Panc1 (cell line): ENCODE data around the gene SULT6B1. TPM values are rescaled to one million over a fixed set of nuclear protein-coding genes. Genes with fewer than 3 reads are reported as not detected.

Experiments
- ATAC-seq: fragments of 200-7000 bp; cut with Tn5 transposase; 2 replicates; pipeline ENCODE4 v1.9.1; 2020; ENCODE audit warnings: mild to moderate bottlenecking, moderate library complexity
- BruUV-seq: library from RNA; stranded (reverse); fragments of 400-500 nt; replicated peaks from 2 replicates; lab custom pipeline; 2021; lab: Mats Ljungman, UMichigan
- CTCF ChIA-PET: fragments of 300-600 bp; sonication (Branson Sonifier 250); formaldehyde crosslinking; loops from one replicate; lab custom pipeline; 2022; ENCODE audit warnings: antibody characterized with exemption; lab: Charles Lee
- POLR2A ChIA-PET: fragments of 300-600 bp; sonication (Branson Sonifier 250); formaldehyde crosslinking; loops from one replicate; lab custom pipeline; 2022; ENCODE audit warnings: antibody characterized with exemption; lab: Charles Lee
- DNase-seq: peaks from one replicate; pipeline ENCODE4 v3.0.0-alpha.2; 2010; ENCODE audit warnings: low read depth, low spot score
- H3K27ac ChIP-seq: 2 replicates; pipeline ENCODE4 v1.5.1; 2011; ENCODE audit warnings: mild to moderate bottlenecking, low read length, inconsistent platforms
- H3K27me3 ChIP-seq: fragments of 200-500 bp; sonication (Bioruptor generic); 2 replicates; pipeline ENCODE4 v1.6.0; 2014; ENCODE audit warnings: low read length, inconsistent platforms; ENCODE audit not compliant: control insufficient read depth, insufficient read depth
- H3K36me3 ChIP-seq: fragments of 200-500 bp; sonication (Bioruptor generic); 2 replicates; pipeline ENCODE4 v1.5.1; 2014; ENCODE audit warnings: inconsistent platforms, mild to moderate bottlenecking, low read length, moderate library complexity; ENCODE audit not compliant: control insufficient read depth, insufficient read depth
- H3K4me1 ChIP-seq: 2 replicates; pipeline ENCODE4 v1.5.1; 2011; ENCODE audit warnings: inconsistent platforms, mild to moderate bottlenecking, low read length, moderate library complexity; ENCODE audit not compliant: control insufficient read depth, insufficient read depth
- H3K4me3 ChIP-seq, 2 experiments: 2 replicates each; pipeline ENCODE4 v1.5.1; 2011 to 2012; ENCODE audit warnings: low read depth in 2 of 2, low read length in 2 of 2, mild to moderate bottlenecking in 2 of 2, inconsistent platforms in 1 of 2, moderate library complexity in 1 of 2
- H3K9me3 ChIP-seq: fragments of 200-500 bp; sonication (Bioruptor generic); 2 replicates; pipeline ENCODE4 v1.5.1; 2014; ENCODE audit warnings: low read depth, mild to moderate bottlenecking, inconsistent platforms, low read length, moderate library complexity; ENCODE audit not compliant: control insufficient read depth, insufficient read depth
- POLR2AphosphoS5 ChIP-seq: IDR thresholded peaks from 2 replicates; pipeline ENCODE4 v1.6.1; 2012; ENCODE audit warnings: mild to moderate bottlenecking, low read depth, low read length, moderate library complexity
- SIN3A ChIP-seq: IDR thresholded peaks from 2 replicates; pipeline ENCODE4 v1.6.1; 2012; ENCODE audit warnings: low read depth, mild to moderate bottlenecking, low read length, moderate library complexity, borderline replicate concordance; ENCODE audit not compliant: insufficient read depth
- TCF7L2 ChIP-seq: IDR thresholded peaks from 2 replicates; pipeline ENCODE4 v1.6.1; 2011; ENCODE audit warnings: mild to moderate bottlenecking, low read depth, low read length, inconsistent platforms
- in situ Hi-C: cut with HindIII; loops from 2 replicates; pipeline ENCODE4 v1.10.0; 2016; ENCODE audit warnings: low sequenced_read_pairs, low pct_unique_long_range_greater_than_20kb
- intact Hi-C: fragments of 100-400 bp; cut with micrococcal nuclease; formaldehyde crosslinking; loops from one replicate; pipeline ENCODE4 v1.10.0; 2022; ENCODE audit not compliant: unreplicated experiment
- total RNA-seq: library from RNA; stranded (reverse); gene quantifications from one replicate; pipeline ENCODE4 v1.2.1, GENCODE V29; 2021; ENCODE audit not compliant: unreplicated experiment
- TF ChIP-seq, protein P1 (sequence below), 2 experiments: IDR thresholded peaks; 2 replicates each; pipeline ENCODE4 v1.6.1; 2011 to 2012; ENCODE audit warnings: low read depth in 2 of 2, control low read depth in 1 of 2, low read length in 1 of 2, mild to moderate bottlenecking in 1 of 2, moderate library complexity in 1 of 2; ENCODE audit not compliant: insufficient read depth in 1 of 2
- TF ChIP-seq, protein P2 (sequence below): fragments of 450-650 bp; IDR thresholded peaks from 2 replicates; pipeline ENCODE4 v1.5.1; 2017; ENCODE audit warnings: mild to moderate bottlenecking

Gene SULT6B1
- total RNA-seq, 1 experiment from 2014 or later, result not detected

DNA sequence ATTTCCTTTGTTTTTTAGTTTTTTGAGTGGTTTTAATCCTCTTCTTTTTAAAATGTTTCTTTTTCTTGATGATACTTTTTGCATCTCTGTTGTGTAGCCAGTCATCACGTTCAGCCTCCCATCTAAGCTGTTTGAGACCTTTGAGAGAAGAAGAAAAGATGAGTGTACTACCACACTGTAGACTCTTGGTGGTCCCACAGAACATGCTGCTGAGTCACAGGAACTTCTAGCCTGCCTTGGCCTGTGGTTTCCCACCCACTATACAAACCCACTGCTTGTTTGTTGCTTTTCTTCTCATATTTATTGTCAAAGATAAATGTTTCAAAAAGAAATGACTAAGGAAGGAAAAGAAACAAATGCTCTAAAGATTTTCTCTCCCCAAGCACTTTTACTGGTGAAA, 13.3 kb upstream of the SULT6B1 start:
- H3K4me1 ChIP-seq, result no peaks in the 10 kb centered on the region
- TSS peak; percentile 10 for BruUV-seq
- H3K36me3 ChIP-seq, result peaks cover 33% of the 10 kb centered on the region
- TF ChIP-seq, protein P1, sequence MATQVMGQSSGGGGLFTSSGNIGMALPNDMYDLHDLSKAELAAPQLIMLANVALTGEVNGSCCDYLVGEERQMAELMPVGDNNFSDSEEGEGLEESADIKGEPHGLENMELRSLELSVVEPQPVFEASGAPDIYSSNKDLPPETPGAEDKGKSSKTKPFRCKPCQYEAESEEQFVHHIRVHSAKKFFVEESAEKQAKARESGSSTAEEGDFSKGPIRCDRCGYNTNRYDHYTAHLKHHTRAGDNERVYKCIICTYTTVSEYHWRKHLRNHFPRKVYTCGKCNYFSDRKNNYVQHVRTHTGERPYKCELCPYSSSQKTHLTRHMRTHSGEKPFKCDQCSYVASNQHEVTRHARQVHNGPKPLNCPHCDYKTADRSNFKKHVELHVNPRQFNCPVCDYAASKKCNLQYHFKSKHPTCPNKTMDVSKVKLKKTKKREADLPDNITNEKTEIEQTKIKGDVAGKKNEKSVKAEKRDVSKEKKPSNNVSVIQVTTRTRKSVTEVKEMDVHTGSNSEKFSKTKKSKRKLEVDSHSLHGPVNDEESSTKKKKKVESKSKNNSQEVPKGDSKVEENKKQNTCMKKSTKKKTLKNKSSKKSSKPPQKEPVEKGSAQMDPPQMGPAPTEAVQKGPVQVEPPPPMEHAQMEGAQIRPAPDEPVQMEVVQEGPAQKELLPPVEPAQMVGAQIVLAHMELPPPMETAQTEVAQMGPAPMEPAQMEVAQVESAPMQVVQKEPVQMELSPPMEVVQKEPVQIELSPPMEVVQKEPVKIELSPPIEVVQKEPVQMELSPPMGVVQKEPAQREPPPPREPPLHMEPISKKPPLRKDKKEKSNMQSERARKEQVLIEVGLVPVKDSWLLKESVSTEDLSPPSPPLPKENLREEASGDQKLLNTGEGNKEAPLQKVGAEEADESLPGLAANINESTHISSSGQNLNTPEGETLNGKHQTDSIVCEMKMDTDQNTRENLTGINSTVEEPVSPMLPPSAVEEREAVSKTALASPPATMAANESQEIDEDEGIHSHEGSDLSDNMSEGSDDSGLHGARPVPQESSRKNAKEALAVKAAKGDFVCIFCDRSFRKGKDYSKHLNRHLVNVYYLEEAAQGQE (IDR thresholded peaks at IDR 0.05; ENCODE audit: insufficient read depth in 1 of 2, low read depth in 2 of 2, low read length in 1 of 2), result no peak
- TF ChIP-seq, protein P2, sequence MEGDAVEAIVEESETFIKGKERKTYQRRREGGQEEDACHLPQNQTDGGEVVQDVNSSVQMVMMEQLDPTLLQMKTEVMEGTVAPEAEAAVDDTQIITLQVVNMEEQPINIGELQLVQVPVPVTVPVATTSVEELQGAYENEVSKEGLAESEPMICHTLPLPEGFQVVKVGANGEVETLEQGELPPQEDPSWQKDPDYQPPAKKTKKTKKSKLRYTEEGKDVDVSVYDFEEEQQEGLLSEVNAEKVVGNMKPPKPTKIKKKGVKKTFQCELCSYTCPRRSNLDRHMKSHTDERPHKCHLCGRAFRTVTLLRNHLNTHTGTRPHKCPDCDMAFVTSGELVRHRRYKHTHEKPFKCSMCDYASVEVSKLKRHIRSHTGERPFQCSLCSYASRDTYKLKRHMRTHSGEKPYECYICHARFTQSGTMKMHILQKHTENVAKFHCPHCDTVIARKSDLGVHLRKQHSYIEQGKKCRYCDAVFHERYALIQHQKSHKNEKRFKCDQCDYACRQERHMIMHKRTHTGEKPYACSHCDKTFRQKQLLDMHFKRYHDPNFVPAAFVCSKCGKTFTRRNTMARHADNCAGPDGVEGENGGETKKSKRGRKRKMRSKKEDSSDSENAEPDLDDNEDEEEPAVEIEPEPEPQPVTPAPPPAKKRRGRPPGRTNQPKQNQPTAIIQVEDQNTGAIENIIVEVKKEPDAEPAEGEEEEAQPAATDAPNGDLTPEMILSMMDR, result no peak
- TF ChIP-seq SIN3A (no peak), POLR2AphosphoS5 (no peak)
- CTCF ChIA-PET, result no interaction called here
- DNase-seq (no peak), ATAC-seq (no peak)
- H3K27ac ChIP-seq, result no peak overlapping the region
- no peak overlapping the region for H3K4me3 ChIP-seq
- intact Hi-C loops (no loop called here), in situ Hi-C loops (no loop called here)
- no peaks in the 10 kb centered on the region for H3K27me3 ChIP-seq
- POLR2A ChIA-PET, result no interaction called here
- H3K9me3 ChIP-seq, result peaks cover 5% of the 10 kb centered on the region; the same call in 1 of the 2 replicates

DNA sequence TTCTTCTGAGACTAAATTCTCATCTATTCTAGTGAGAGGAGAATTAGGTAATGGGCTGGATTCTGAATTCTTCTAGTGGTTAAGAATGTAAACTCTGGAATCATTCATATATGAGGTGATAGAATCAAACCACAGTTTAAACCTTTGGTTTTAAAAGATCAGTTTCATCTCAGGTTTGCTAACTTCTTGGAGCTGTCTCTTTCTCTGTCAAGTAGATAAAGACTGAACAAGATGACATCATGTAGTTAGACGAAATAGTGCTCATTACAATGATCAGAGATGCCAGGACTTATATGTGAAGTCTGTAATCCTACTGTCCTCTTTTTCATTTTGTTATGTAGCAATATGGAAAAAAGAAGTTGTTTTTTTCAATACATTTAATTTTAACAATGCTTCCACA, 12.7 kb upstream of the SULT6B1 start:
- Histone ChIP-seq H3K4me1 (no peaks in the 10 kb centered on the region), H3K27me3 (no peaks in the 10 kb centered on the region), H3K36me3 (peaks cover 33% of the 10 kb centered on the region), H3K27ac (no peak overlapping the region), H3K4me3 (no peak overlapping the region), H3K9me3 (peaks cover 5% of the 10 kb centered on the region; the same call in 1 of the 2 replicates)
- TF ChIP-seq, protein P2, result no peak
- TF ChIP-seq POLR2AphosphoS5, result no peak
- TF ChIP-seq, protein P1 (IDR thresholded peaks at IDR 0.05; ENCODE audit: insufficient read depth in 1 of 2, low read depth in 2 of 2, low read length in 1 of 2), result no peak
- TF ChIP-seq TCF7L2, result no peak
- TF ChIP-seq SIN3A, result no peak
- intact Hi-C loops, result no loop called here
- ATAC-seq (no peak), DNase-seq (no peak)
- no TSS peak for BruUV-seq
- POLR2A ChIA-PET, result no interaction called here
- in situ Hi-C loops, result no loop called here
- CTCF ChIA-PET, result no interaction called here
